C4-2B (cell line): ENCODE results near the gene TEX14.

Source experiments
- H3K27ac ChIP-seq: fragments of 450-650 bp; 2 replicates; pipeline ENCODE4 v1.5.1; 2017
- CTCF ChIP-seq: fragments of 450-650 bp; conservative IDR thresholded peaks from 2 replicates; pipeline ENCODE4 v1.5.1; 2017; ENCODE audit warnings: mild to moderate bottlenecking
- ZFX ChIP-seq: fragments of 450-650 bp; IDR thresholded peaks from 2 replicates; pipeline ENCODE4 v1.6.1; 2017

TEX14 gene, protein sequence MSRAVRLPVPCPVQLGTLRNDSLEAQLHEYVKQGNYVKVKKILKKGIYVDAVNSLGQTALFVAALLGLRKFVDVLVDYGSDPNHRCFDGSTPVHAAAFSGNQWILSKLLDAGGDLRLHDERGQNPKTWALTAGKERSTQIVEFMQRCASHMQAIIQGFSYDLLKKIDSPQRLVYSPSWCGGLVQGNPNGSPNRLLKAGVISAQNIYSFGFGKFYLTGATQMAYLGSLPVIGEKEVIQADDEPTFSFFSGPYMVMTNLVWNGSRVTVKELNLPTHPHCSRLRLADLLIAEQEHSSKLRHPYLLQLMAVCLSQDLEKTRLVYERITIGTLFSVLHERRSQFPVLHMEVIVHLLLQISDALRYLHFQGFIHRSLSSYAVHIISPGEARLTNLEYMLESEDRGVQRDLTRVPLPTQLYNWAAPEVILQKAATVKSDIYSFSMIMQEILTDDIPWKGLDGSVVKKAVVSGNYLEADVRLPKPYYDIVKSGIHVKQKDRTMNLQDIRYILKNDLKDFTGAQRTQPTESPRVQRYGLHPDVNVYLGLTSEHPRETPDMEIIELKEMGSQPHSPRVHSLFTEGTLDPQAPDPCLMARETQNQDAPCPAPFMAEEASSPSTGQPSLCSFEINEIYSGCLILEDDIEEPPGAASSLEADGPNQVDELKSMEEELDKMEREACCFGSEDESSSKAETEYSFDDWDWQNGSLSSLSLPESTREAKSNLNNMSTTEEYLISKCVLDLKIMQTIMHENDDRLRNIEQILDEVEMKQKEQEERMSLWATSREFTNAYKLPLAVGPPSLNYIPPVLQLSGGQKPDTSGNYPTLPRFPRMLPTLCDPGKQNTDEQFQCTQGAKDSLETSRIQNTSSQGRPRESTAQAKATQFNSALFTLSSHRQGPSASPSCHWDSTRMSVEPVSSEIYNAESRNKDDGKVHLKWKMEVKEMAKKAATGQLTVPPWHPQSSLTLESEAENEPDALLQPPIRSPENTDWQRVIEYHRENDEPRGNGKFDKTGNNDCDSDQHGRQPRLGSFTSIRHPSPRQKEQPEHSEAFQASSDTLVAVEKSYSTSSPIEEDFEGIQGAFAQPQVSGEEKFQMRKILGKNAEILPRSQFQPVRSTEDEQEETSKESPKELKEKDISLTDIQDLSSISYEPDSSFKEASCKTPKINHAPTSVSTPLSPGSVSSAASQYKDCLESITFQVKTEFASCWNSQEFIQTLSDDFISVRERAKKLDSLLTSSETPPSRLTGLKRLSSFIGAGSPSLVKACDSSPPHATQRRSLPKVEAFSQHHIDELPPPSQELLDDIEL (N-terminal part only)

GRCh38 chr17:58691701-58692238, at the start of gene TEX14:
TEX14 (minus strand) TSS chr17:58692045; CDS start chr17:58652001, 40,044 bp downstream.
- TF ChIP-seq CTCF (no peak), ZFX (no peak)
- H3K27ac ChIP-seq = peak within 1 kb of the TSS; percentile 87

GRCh38 chr17:58741121-58741625, 49.3 kb upstream of the TEX14 start:
- TF ChIP-seq ZFX = no peak
- no peak for TF ChIP-seq CTCF

GRCh38 chr17:58734811-58735210, 43.0 kb upstream of the TEX14 start:
- TF ChIP-seq CTCF = no peak
- no peak for TF ChIP-seq ZFX
- peak overlapping the region; percentile 21; the same call in 1 of the 2 replicates for H3K27ac ChIP-seq

More at GRCh38 chr17:58741121-58741625, 49.3 kb upstream of the TEX14 start:
- no peak overlapping the region for H3K27ac ChIP-seq

GRCh38 chr17:58734040-58734439, 42.2 kb upstream of the TEX14 start:
- TF ChIP-seq CTCF (no peak), ZFX (no peak)
- H3K27ac ChIP-seq = peak overlapping the region; percentile 40; the same call in 1 of the 2 replicates

DNA sequence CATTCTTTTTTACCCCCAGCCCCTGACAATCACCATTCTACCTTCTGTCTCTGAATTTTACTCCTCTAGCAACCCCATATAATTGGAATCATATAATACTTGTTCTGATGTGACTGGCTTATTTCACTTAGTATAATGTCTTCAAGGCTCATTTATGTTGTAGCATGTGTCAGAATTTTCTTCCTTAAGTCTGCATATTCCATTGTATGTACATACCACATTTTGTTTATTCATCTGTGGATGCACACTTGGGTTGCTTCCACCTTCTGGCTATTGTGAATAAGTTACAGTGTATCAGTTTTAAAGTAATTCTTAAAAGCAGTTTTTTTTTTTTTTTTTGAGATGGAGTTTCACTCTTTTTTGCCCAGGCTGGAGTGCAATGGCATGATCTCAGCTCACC, 39.1 kb upstream of the TEX14 start:
- TF ChIP-seq CTCF (no peak), ZFX (no peak)
- no peak overlapping the region for H3K27ac ChIP-seq

DNA sequence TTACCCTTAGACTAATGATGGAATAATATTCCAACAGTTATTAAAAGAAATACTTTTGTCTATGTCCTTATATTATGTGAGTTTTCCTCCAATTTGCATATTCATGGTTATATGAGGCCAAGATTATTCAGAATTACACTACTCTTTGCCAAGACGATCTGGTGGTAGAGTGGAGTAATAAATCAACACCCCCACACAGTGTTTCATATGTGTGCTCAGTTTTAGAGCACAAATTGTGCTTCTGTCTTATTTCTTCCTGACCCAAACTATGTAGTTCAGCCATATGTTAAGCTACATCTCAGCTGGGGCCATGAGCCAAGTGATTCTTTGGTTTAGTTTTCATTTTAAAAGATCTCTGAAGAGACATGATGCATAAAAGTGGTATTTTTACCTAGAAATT, 37.0 kb upstream of the TEX14 start:
- H3K27ac ChIP-seq = no peak overlapping the region
- TF ChIP-seq ZFX (no peak), CTCF (no peak)
